Coronary artery (tissue), 2 donors: ENCODE measurements around the gene COL21A1.

Experiments
- DNase-seq: peaks from one replicate; pipeline ENCODE4 v3.0.0-alpha.2; 2017; ENCODE audit warnings: low spot score
- H3K27ac ChIP-seq, 2 donors: fragments of 200-600 bp; sonication (generic); one replicate each; pipeline ENCODE4 v1.5.1; 2016 to 2019
- H3K4me3 ChIP-seq: fragments of 200-600 bp; sonication (generic); 2 replicates; pipeline ENCODE4 v1.5.1; 2016; ENCODE audit warnings: mild to moderate bottlenecking, moderate library complexity
- CTCF ChIP-seq: fragments of 200-600 bp; sonication (generic); IDR thresholded peaks from one replicate; pipeline ENCODE4 v1.5.1; 2019; ENCODE audit warnings: antibody characterized with exemption

The COL21A1 gene

DNA sequence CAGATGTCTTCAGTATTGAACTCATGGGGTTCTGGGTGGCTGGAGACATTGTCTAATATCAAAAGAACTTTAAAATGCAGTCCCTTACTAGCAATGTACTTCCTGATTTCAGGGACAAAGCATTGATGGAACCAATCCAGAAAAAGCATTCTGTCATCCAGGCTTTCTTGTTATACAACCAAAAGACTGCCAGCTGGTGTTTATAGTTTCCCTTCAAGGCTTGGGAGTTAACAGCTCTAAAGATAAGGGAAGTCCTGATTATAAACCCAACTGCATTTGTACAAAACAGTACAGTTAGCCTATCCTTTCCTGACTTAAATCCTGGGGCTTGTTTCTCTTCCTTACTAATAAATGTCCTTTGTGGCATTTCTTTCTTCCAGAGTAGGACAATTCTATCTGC is 160.0 kb downstream of the COL21A1 start:
- no peak overlapping the region for H3K4me3 ChIP-seq
- peak overlapping the region in 1 of 2 donors; percentile 53 for H3K27ac ChIP-seq
- DNase-seq: no peak

DNA sequence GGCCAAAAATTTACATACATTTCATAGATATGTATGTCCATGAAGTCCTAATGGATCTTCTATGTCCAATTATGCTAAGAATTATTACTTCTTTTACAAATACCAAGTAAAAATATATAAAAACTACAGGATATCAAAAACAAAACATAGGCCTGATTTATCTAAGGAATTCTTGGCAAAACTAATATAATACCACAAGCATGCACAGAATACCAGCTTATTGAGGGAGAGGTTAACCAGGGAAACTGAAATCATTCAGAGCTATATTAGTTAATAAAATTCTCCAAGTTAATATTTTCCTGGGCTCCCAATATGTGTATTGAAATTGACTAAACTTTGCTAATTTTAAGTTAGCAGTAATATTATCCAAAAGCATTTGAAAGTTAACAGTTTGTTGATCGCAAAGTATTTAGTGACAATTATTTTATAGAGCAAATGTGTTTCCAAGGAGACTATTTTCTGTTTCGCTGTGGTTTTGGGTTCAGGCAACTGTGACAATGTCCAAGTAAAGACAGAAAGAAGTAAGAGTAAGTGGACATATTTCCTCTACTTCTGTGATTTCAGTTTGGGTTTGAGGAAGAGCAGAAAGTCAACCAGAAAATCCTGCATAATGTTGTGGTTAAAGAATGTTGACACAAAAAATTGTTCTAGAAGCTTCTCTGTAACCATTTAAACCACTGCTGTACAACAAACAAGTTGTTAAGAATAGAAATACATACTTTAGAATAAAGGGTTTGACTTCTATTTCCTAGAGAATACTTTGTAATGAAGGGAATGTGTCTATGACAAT is 167.4 kb downstream of the COL21A1 start:
- TF ChIP-seq CTCF: no peak
- no peak for DNase-seq
- Histone ChIP-seq H3K27ac (peak overlapping the region; percentile 3 to 55), H3K4me3 (no peak overlapping the region)

More for the DNA sequence above, 160.0 kb downstream of the COL21A1 start:
- TF ChIP-seq CTCF: no peak

DNA sequence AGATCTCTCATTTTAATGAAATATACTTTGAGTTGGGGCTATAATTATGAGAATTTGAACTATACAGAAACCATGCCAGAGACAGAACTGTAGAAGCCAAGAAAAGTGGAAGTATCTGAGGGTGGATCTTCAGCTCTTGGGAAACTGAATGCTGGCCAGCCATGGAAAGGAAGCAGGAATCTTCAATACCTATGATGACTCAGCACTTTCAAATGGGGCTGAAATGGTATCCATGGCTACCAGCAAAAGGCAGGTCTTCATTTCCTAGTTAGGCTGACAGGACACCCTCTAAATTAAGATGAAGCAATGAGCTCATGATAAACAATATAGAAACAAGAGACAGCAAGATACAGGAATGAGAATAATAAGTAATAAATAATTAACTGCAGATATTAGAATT is 171.3 kb downstream of the COL21A1 start:
- Histone ChIP-seq H3K4me3 (no peak overlapping the region), H3K27ac (no peak overlapping the region)
- no peak for DNase-seq
- no peak for TF ChIP-seq CTCF

DNA sequence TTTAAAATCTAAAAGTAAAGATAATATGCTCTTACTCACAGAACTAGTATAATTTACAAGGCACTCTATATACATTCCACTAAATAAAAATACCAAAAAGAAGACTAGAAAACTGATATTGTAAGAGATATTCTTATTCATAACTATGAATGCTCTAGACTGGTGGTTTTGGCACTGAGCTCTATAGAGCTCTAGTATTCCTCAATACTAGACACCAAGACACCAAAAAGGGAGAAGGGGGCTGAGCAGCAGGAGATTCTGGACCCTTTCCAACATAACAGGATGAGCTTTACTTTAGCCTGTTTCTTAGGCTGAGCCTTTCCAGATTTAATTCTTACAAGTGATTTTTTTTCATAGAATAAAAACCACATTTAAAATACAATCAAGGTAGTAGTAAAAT is 173.6 kb downstream of the COL21A1 start:
- DNase-seq: no peak
- Histone ChIP-seq H3K27ac (peak overlapping the region; percentile 78 to 79), H3K4me3 (no peak overlapping the region)
- no peak for TF ChIP-seq CTCF

DNA sequence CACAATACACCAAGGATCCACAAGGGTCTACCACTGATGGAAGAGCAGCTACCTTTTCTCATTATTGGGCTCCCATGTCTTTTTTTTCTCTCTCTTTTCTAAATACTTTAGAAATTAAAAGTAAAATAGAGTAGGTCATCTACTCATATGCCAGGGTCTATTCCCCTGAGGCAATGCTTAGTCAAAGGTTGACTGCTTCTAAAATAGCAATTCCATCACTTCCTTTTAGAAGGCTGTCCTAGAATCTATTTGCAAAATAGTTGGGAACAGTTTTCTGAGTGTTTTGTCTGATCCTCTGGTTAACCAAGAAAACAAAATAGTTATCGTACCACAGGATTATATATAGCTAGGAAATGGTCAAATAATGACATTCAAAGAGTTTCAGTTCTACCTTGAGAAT is 174.1 kb downstream of the COL21A1 start:
- DNase-seq: no peak
- no peak overlapping the region for H3K4me3 ChIP-seq
- H3K27ac ChIP-seq: peak overlapping the region; percentile 78 to 79
- TF ChIP-seq CTCF: no peak

GRCh38 chr6:56072856-56073255 is 174.5 kb downstream of the COL21A1 start:
- H3K4me3 ChIP-seq: no peak overlapping the region
- no peak for TF ChIP-seq CTCF
- DNase-seq: no peak
- H3K27ac ChIP-seq: peak overlapping the region; percentile 78 to 79

- TF ChIP-seq CTCF: no peak
Measured at GRCh38 chr6:56065408-56065807, 182.0 kb downstream of the COL21A1 start.

More at GRCh38 chr6:56065408-56065807, 182.0 kb downstream of the COL21A1 start:
- H3K4me3 ChIP-seq: no peak overlapping the region
- no peak overlapping the region for H3K27ac ChIP-seq
- DNase-seq: no peak
